K562 (cell line): ENCODE results near the gene GAK. TPM values are rescaled to one million over a fixed set of nuclear protein-coding genes. Genes with fewer than 3 reads are reported as not detected.

ENCODE experiments used
- ATAC-seq: fragments of 200-7000 bp; cut with Tn5 transposase; 3 replicates; pipeline ENCODE4 v1.9.1; 2020; ENCODE audit warnings: moderate library complexity
- BruUV-seq: library from RNA; stranded (reverse); fragments of 400-500 nt; replicated peaks from 2 replicates; lab custom pipeline; 2021; lab: Mats Ljungman, UMichigan
- CTCF ChIA-PET: fragments of 300-600 bp; formaldehyde crosslinking; extraction: SDS; loops from one replicate; lab custom pipeline; 2021; ENCODE audit warnings: low intra/inter-chr PET ratio; lab: Yijun Ruan, JAX
- POLR2A ChIA-PET: fragments of 300-600, 350-650 bp; sonication (Branson Sonifier 250); formaldehyde crosslinking; extraction: SDS; loops from one replicate; lab custom pipeline; 2021; ENCODE audit warnings: antibody characterized with exemption, inconsistent platforms; lab: Yijun Ruan, JAX
- DNase-seq, 4 experiments: peaks; one replicate each; pipeline versions ENCODE4 v3.0.0 to v3.0.0-alpha.2; 2011 to 2018; ENCODE audit warnings: low spot score in 3 of 4, mixed read lengths in 3 of 4; ENCODE audit errors: extremely low read depth in 1 of 4
- FAIRE-seq: peaks from 2 replicates; lab custom pipeline; 2011; peaks lifted over from hg19 to GRCh38; lab: Jason Lieb, UNC
- H2AFZ ChIP-seq: 2 replicates; pipeline ENCODE4 v1.6.0; 2011; ENCODE audit warnings: low read depth, low read length, control low read depth, inconsistent platforms
- H3K27ac ChIP-seq: fragments of 200-600 bp; 3 replicates; pipeline ENCODE4 v1.8.0; 2011; ENCODE audit warnings: low read depth, mild to moderate bottlenecking, control low read depth, inconsistent platforms, low read length, moderate library complexity, mixed read lengths; ENCODE audit errors: extremely low read depth
- H3K27me3 ChIP-seq, 2 experiments: fragments of 300-600 bp in 1 of 2; 2 replicates in 1 of 2; 3 replicates in 1 of 2; pipeline versions ENCODE4 v1.6.0 to v1.8.0; 2011; ENCODE audit warnings: inconsistent platforms in 2 of 2, low read length in 2 of 2, mild to moderate bottlenecking in 1 of 2, mixed read lengths in 1 of 2, moderate library complexity in 1 of 2; ENCODE audit not compliant: control insufficient read depth in 2 of 2, insufficient read depth in 2 of 2
- H3K36me3 ChIP-seq: fragments of 300-600 bp; 3 replicates; pipeline ENCODE4 v1.8.0; 2011; ENCODE audit warnings: mild to moderate bottlenecking, low read length, inconsistent platforms; ENCODE audit not compliant: control insufficient read depth, insufficient read depth
- H3K4me1 ChIP-seq, 2 experiments: fragments of 200-600 bp in 1 of 2; replicated peaks in 1 of 2; 2 replicates in 1 of 2; 3 replicates in 1 of 2; pipeline versions ENCODE4 v1.5.1 to v1.8.0; 2011; ENCODE audit warnings: inconsistent platforms in 2 of 2, low read length in 2 of 2, mild to moderate bottlenecking in 1 of 2, mixed read lengths in 1 of 2, moderate library complexity in 1 of 2; ENCODE audit not compliant: control insufficient read depth in 2 of 2, insufficient read depth in 2 of 2
- H3K4me2 ChIP-seq: 2 replicates; pipeline ENCODE4 v1.6.1; 2011; ENCODE audit warnings: low read length, control low read depth, inconsistent platforms, mixed read lengths; ENCODE audit not compliant: insufficient read depth
- H3K4me3 ChIP-seq: fragments of 200-600 bp; sonication (generic), shearing (Covaris generic); 2 replicates; pipeline ENCODE4 v1.5.1; 2016; ENCODE audit warnings: control low read depth, inconsistent platforms
- H3K79me2 ChIP-seq: fragments of 200-600 bp; 3 replicates; pipeline ENCODE4 v1.8.0; 2011; ENCODE audit warnings: low read length, inconsistent platforms; ENCODE audit not compliant: control insufficient read depth, insufficient read depth
- H3K9ac ChIP-seq, 2 experiments: 2 replicates each; pipeline versions ENCODE4 v1.6.0 to v1.6.1; 2011; ENCODE audit warnings: low read depth in 2 of 2, low read length in 2 of 2, control low read depth in 1 of 2, inconsistent platforms in 1 of 2, mild to moderate bottlenecking in 1 of 2, mixed read lengths in 1 of 2; ENCODE audit not compliant: insufficient read depth in 1 of 2
- H3K9me1 ChIP-seq: one replicate; pipeline ENCODE4 v1.6.0; 2011; ENCODE audit warnings: inconsistent platforms, mild to moderate bottlenecking, low read length, moderate library complexity; ENCODE audit not compliant: control insufficient read depth, insufficient read depth
- H3K9me3 ChIP-seq: replicated peaks from 2 replicates; pipeline ENCODE4 v1.5.1; 2011; ENCODE audit warnings: low read depth, low read length, inconsistent platforms; ENCODE audit not compliant: control insufficient read depth, insufficient read depth
- H4K20me1 ChIP-seq: replicated peaks from 2 replicates; pipeline ENCODE4 v1.6.1; 2011; ENCODE audit warnings: low read length, inconsistent platforms, mixed read lengths; ENCODE audit not compliant: control insufficient read depth, insufficient read depth
- ARID3B ChIP-seq: fragments of 250-450 bp; sonication (Bioruptor Pico); IDR thresholded peaks from 2 replicates; pipeline ENCODE4 v1.4.0; 2020; ENCODE audit warnings: borderline replicate concordance
- DMBX1 ChIP-seq: fragments of 250-450 bp; sonication (Bioruptor Pico); IDR thresholded peaks from 2 replicates; pipeline ENCODE4 v1.8.0; 2022; ENCODE audit warnings: inconsistent platforms, mild to moderate bottlenecking, moderate library complexity, borderline replicate concordance
- HDAC8 ChIP-seq: fragments of 450-650 bp; IDR thresholded peaks from 2 replicates; pipeline ENCODE4 v1.6.1; 2016; ENCODE audit warnings: mild to moderate bottlenecking, missing genetic modification characterization, moderate library complexity, missing compliant biosample characterization
- HNRNPUL1 ChIP-seq: fragments of 200-400 bp; formaldehyde crosslinking; IDR thresholded peaks from 2 replicates; pipeline ENCODE4 v1.6.1; 2017; ENCODE audit warnings: low read length
- POLR2H ChIP-seq: IDR thresholded peaks from 2 replicates; pipeline ENCODE4 v1.6.1; 2016; ENCODE audit warnings: missing genetic modification characterization, low read depth, mild to moderate bottlenecking, control low read depth, missing compliant biosample characterization, moderate library complexity
- U2AF2 ChIP-seq: fragments of 200-400 bp; formaldehyde crosslinking; optimal IDR thresholded peaks from 2 replicates; pipeline ENCODE3; 2017; ENCODE audit warnings: low read depth, mild to moderate bottlenecking, low read length
- WGBS: fragments of 100-300 bp; shearing (Covaris generic); methylation state at CpG from one replicate; pipeline ENCODE4 v1.1.6; 2016; ENCODE audit warnings: low coverage, mixed read lengths; ENCODE audit not compliant: insufficient coverage; ENCODE audit errors: missing lambda C conversion rate; 5-methylcytosine and 5-hydroxymethylcytosine counted together
- in situ Hi-C: fragments of 300-500 bp; cut with MboI; formaldehyde crosslinking; loops from 4 replicates; pipeline ENCODE4 v1.15.0; 2018; ENCODE audit warnings: inconsistent platforms, mixed read lengths
- intact Hi-C: fragments of 100-400 bp; cut with micrococcal nuclease; formaldehyde crosslinking; loops from 2 replicates; pipeline ENCODE4 v1.14.2; 2022
- polyA plus RNA-seq, 8 experiments: library from polyadenylated mRNA; depleted of rRNA in 4 of 8; stranded (reverse) in 5 of 8; unstranded in 3 of 8; fragments of >200 nt; fragmentation: Nextera tagmentation in 2 of 8; fragmentation: Illumina TruSeq in 1 of 8; extraction: Ambion mirVana in 2 of 8; extraction: Trizol in 1 of 8; gene quantifications; 2 replicates each; pipeline versions ENCODE4 v1.2.1 to v1.2.3, GENCODE V29; 2011 to 2014; ENCODE audit warnings: inconsistent platforms in 1 of 8, missing spikeins in 1 of 8
- total RNA-seq, 7 experiments: library from RNA; depleted of rRNA in 6 of 7; stranded (reverse); fragments of >200 nt in 6 of 7; fragmentation: Illumina TruSeq in 2 of 7; extraction: Trizol in 2 of 7; gene quantifications; 2 replicates each; pipeline versions ENCODE4 v1.2.1 to v1.2.3, GENCODE V29; 2011 to 2021; ENCODE audit warnings: low replicate concordance in 1 of 7
- TF ChIP-seq, protein P1 (sequence below): fragments of 150-350 bp; IDR thresholded peaks from 2 replicates; pipeline ENCODE4 v1.6.1; 2014; ENCODE audit warnings: low read depth, mild to moderate bottlenecking, low read length, borderline replicate concordance

The GAK gene
- total and polyA plus RNA-seq, 9 of the 15 experiments (the other 6 are each of a cell fraction or from before 2014, with no cell fraction given): 1.3 to 102 (median 16.2) TPM

GRCh38 chr4:884259-884658 is 47.9 kb downstream of the GAK start:
- 91% methylated on average over 15 of the region's 15 CpGs for WGBS
- DNase-seq (no peak), ATAC-seq (no peak), FAIRE-seq (no peak)
- H3K4me2 ChIP-seq: no peak overlapping the region
- no peak overlapping the region for H3K27ac ChIP-seq
- H3K4me1 ChIP-seq: peaks cover 0 to 7% of the 10 kb centered on the region in 2 experiments; a peak in 1 of 5 replicates
- no peaks in the 10 kb centered on the region for H3K9me1 ChIP-seq
- no peaks in the 10 kb centered on the region for H4K20me1 ChIP-seq
- no peak for TF ChIP-seq U2AF2
- intact Hi-C loops: no loop called here
- H3K4me3 ChIP-seq: no peak overlapping the region
- peak overlapping the region in 1 of 2 experiments; percentile 26; a peak in 1 of 4 replicates for H3K9ac ChIP-seq
- peaks cover 92% of the 10 kb centered on the region; the same call in 2 of the 3 replicates for H3K36me3 ChIP-seq
- CTCF ChIA-PET: no interaction called here
- POLR2A ChIA-PET: interaction anchor here (0.7 kb wide), 1 partner anchor 341 kb away, joined by 3 read pairs; no protein-coding TSS in a partner anchor
- H3K27me3 ChIP-seq: no peaks in the 10 kb centered on the region
- in situ Hi-C loops: no loop called here
- BruUV-seq: no TSS peak
- no peak overlapping the region for H2AFZ ChIP-seq
- peaks cover 6% of the 10 kb centered on the region for H3K9me3 ChIP-seq
- H3K79me2 ChIP-seq: no peaks in the 10 kb centered on the region

DNA sequence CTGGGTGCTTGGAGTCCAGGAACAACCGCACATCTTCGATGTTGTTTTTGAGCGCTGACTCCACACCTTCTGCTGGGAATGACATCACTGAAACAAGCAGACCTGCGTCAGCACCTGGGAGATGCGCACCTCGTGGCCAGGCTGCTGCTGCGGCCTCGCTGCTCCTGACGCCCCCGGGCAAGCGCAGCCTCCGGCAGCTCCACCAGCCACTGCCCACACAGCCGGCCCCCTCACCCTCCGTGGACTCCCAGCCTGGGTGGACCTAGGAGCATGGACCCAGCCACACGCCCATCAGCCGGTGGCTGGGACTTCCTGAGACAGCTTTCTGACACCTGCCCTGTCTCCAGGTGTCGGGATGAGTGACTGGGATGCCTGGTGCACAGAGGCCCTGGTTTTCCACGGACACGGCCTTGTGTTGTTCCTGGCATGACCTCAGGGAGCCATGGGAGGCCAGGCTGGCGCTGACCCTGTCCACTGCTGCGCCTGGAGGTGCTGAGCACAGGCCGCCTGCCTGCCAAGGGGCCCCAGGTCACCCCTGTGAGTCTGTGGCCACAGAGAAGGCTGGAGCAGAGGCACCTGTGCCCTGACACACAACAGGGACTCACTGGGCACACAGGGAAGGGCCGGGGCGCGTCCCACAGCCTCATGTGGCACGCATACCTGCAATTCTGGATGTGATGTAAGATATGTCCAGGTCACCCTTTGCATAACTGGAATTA is 48.6 kb downstream of the GAK start:
- in situ Hi-C loops (no loop called here), intact Hi-C loops (no loop called here)
- BruUV-seq: no TSS peak
- TF ChIP-seq HDAC8 (tag) (no peak), POLR2H (tag) (no peak), HNRNPUL1 (no peak), DMBX1 (CRISPR knock-in tag) (no peak), ARID3B (CRISPR knock-in tag) (no peak)
- TF ChIP-seq, protein P1, sequence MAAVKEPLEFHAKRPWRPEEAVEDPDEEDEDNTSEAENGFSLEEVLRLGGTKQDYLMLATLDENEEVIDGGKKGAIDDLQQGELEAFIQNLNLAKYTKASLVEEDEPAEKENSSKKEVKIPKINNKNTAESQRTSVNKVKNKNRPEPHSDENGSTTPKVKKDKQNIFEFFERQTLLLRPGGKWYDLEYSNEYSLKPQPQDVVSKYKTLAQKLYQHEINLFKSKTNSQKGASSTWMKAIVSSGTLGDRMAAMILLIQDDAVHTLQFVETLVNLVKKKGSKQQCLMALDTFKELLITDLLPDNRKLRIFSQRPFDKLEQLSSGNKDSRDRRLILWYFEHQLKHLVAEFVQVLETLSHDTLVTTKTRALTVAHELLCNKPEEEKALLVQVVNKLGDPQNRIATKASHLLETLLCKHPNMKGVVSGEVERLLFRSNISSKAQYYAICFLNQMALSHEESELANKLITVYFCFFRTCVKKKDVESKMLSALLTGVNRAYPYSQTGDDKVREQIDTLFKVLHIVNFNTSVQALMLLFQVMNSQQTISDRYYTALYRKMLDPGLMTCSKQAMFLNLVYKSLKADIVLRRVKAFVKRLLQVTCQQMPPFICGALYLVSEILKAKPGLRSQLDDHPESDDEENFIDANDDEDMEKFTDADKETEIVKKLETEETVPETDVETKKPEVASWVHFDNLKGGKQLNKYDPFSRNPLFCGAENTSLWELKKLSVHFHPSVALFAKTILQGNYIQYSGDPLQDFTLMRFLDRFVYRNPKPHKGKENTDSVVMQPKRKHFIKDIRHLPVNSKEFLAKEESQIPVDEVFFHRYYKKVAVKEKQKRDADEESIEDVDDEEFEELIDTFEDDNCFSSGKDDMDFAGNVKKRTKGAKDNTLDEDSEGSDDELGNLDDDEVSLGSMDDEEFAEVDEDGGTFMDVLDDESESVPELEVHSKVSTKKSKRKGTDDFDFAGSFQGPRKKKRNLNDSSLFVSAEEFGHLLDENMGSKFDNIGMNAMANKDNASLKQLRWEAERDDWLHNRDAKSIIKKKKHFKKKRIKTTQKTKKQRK: no peak

More for the DNA sequence above, 48.6 kb downstream of the GAK start:
- H3K36me3 ChIP-seq: peaks cover 92% of the 10 kb centered on the region; the same call in 2 of the 3 replicates
- no peak for DNase-seq
- peaks cover 6% of the 10 kb centered on the region for H3K9me3 ChIP-seq
- H3K79me2 ChIP-seq: no peaks in the 10 kb centered on the region
- no peaks in the 10 kb centered on the region for H3K9me1 ChIP-seq
- ChIA-PET POLR2A (interaction anchor here (0.7 kb wide), 1 partner anchor 342 kb away, joined by 3 read pairs; no protein-coding TSS in a partner anchor), CTCF (no interaction called here)
- no peak overlapping the region for H3K27ac ChIP-seq
- H3K4me3 ChIP-seq: no peak overlapping the region
- no peaks in the 10 kb centered on the region for H4K20me1 ChIP-seq
- H3K4me1 ChIP-seq: peaks cover 0 to 7% of the 10 kb centered on the region in 2 experiments; a peak in 1 of 5 replicates
- ATAC-seq: no peak
- no peaks in the 10 kb centered on the region for H3K27me3 ChIP-seq
- no peak for FAIRE-seq
- no peak overlapping the region for H3K4me2 ChIP-seq
- H2AFZ ChIP-seq: no peak overlapping the region
- H3K9ac ChIP-seq: no peak overlapping the region; a peak in 1 of 4 replicates
- WGBS: 95% methylated on average over 19 of the region's 26 CpGs
